Measurements from ENCODE around the gene C19orf25. TPM values are rescaled to one million over a fixed set of nuclear protein-coding genes. Genes with fewer than 3 reads are reported as not detected.
A peak's percentile ranks its signal among the peaks of the same experiment; 100 is the strongest.

Gene C19orf25
- total RNA-seq, 1 donor from 2014 or later: 26.6 TPM

GRCh38 chr19:1466018-1466460 lies 13.0 kb downstream of the C19orf25 start:
- H3K4me3 ChIP-seq (ENCODE audit: low read depth, low read length): no peak overlapping the region
- TF ChIP-seq, protein P1, sequence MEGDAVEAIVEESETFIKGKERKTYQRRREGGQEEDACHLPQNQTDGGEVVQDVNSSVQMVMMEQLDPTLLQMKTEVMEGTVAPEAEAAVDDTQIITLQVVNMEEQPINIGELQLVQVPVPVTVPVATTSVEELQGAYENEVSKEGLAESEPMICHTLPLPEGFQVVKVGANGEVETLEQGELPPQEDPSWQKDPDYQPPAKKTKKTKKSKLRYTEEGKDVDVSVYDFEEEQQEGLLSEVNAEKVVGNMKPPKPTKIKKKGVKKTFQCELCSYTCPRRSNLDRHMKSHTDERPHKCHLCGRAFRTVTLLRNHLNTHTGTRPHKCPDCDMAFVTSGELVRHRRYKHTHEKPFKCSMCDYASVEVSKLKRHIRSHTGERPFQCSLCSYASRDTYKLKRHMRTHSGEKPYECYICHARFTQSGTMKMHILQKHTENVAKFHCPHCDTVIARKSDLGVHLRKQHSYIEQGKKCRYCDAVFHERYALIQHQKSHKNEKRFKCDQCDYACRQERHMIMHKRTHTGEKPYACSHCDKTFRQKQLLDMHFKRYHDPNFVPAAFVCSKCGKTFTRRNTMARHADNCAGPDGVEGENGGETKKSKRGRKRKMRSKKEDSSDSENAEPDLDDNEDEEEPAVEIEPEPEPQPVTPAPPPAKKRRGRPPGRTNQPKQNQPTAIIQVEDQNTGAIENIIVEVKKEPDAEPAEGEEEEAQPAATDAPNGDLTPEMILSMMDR (conservative IDR thresholded peaks at IDR 0.05; ENCODE audit: low read depth, low read length): no peak
- no peak for DNase-seq (ENCODE audit: low read depth)

GRCh38 chr19:1465191-1466016 lies 13.6 kb downstream of the C19orf25 start:
- H3K4me3 ChIP-seq (ENCODE audit: low read depth, low read length): no peak overlapping the region
- no peak for DNase-seq (ENCODE audit: low read depth)
- TF ChIP-seq, protein P1 (conservative IDR thresholded peaks at IDR 0.05; ENCODE audit: low read depth, low read length): peak; percentile 48

DNA sequence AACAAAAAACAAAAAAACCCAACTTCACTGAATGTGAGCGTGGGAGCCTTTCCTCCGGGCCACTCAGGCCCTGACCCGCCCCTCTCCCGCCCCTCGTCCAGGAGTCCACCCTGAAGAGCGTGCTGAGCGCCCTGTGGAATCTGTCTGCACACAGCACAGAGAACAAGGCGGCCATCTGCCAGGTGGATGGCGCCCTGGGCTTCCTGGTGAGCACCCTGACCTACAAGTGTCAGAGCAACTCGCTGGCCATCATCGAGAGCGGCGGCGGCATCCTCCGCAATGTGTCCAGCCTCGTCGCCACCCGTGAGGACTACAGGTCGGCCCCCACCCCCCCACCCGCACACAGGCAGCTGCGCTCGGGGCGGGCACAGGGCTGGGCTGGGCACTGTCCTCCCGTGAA lies 17.2 kb downstream of the C19orf25 start:
- TF ChIP-seq, protein P1 (conservative IDR thresholded peaks at IDR 0.05; ENCODE audit: low read depth, low read length): no peak
- DNase-seq (ENCODE audit: low read depth): no peak
- no peak overlapping the region for H3K4me3 ChIP-seq (ENCODE audit: low read depth, low read length)

DNA sequence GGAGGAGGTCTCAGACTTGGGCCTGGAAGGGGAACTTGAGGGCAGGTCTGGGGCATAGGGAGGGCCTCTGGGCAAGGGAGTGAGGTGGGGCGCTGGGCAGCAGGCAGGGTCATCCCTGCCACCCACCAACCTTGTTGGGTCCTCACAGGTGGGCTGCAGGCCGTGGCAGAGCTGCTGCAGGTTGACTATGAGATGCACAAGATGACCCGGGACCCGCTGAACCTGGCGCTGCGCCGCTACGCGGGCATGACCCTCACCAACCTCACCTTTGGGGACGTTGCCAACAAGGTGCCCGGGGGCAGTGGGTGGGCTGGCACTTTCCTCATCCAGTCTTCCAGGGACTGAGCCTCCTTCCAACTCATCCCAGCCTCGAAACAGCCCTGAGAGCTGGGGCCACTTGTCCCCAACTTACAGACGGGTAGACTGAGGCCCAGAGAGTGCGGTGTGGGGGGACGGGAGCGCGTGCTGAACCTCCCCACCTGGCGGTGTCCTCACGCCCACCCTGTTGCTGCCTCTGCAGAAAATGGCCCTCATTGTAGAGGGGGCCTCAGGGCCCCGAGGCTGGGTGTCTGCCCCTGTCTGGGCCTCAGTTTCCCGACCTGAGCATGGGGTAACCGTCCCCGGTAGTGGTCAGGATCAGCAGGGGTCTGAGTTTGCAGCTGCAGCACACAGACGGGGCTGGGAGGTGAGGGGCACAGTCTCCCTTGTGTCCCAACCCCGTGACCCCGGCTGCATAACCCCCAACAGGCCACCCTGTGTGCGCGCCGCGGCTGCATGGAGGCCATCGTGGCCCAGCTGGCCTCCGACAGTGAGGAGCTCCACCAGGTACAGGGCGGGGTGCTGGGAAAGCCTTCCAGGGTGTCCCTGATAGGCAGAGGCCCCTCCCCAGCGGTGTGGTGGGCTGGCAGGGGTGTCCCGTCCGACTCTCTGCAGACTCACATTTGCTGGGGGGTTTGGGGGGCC lies 18.7 kb downstream of the C19orf25 start:
- no peak overlapping the region for H3K4me3 ChIP-seq (ENCODE audit: low read depth, low read length)
- TF ChIP-seq, protein P1 (conservative IDR thresholded peaks at IDR 0.05; ENCODE audit: low read depth, low read length): no peak
- no peak for DNase-seq (ENCODE audit: low read depth)

GRCh38 chr19:1459479-1459878 lies 19.5 kb downstream of the C19orf25 start:
- DNase-seq (ENCODE audit: low read depth): no peak
- H3K4me3 ChIP-seq (ENCODE audit: low read depth, low read length): no peak overlapping the region
- TF ChIP-seq, protein P1 (conservative IDR thresholded peaks at IDR 0.05; ENCODE audit: low read depth, low read length): no peak

DNA sequence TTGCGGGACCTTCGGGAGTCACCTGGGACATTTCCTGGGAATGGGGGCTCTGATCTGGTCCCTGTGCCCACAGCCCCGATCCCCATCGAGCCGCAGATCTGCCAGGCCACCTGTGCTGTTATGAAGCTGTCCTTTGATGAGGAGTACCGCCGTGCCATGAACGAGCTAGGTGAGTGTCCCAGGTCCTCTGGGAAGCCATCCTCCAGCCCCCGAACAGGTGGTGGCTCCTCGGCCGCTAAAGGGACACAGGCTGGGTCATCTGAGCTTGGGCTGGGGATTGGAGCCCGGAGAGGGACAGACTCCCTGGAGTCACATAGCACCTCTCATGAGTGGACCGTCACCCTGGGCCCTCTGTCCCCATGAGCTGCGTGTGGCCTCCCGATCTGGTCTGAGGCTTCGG lies 21.1 kb downstream of the C19orf25 start:
- DNase-seq (ENCODE audit: low read depth): no peak
- TF ChIP-seq, protein P1 (conservative IDR thresholded peaks at IDR 0.05; ENCODE audit: low read depth, low read length): no peak
- no peak overlapping the region for H3K4me3 ChIP-seq (ENCODE audit: low read depth, low read length)

Data from epithelial cell of proximal tubule (primary cell).